ENCODE data around the gene NANOG.
"Not testable (repeated sequence)": the region's sequence is repeated elsewhere in the genome, so short reads cannot be mapped to it uniquely, and the experiment has no call there.

DNA sequence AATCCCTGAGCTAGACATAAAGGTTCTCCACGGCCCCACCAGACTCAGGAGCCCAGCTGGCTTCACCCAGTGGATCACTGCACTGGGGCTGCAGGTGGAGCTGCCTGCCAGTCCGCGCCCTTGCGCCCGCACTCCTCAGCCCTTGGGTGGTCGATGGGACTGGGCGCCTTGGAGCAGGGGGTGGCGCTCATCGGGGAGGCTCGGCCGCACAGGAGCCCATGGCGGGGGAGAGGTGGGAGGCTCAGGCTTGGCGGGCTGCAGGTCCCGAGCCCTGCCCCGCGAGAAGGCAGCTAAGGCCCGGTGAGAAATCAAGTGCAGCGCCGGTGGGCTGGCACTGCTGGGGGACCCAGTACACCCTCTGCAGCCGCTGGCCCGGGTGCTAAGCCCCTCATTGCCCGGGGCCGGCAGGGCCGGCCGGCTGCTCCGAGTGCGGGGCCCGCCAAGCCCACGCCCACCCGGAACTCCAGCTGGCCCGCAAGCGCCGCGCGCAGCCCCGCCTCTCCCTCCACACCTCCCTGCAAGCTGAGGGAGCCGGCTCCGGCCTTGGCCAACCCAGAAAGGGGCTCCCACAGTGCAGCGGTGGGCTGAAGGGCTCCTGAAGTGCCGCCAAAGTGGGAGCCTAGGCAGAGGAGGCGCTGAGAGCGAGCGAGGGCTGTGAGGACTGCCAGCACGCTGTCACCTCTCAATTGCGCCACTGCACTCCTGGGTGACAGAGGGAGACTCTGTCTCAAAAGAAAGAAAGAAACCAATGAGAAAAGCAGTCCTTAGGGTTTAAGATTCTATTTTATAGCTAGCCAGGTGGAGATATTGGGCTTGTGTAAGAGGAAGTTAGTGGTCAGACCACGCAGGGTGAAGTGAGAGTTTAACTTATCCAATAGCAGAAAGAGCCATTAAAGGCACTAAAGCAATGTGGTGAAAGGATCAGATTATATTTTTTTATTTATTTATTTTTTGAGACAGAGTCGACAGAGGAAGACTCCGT lies 37.0 kb upstream of the NANOG start:
- TF ChIP-seq CSDC2 (CRISPR knock-in tag; IDR thresholded peaks at IDR 0.05); ZNF8 (CRISPR knock-in tag; IDR thresholded peaks at IDR 0.05); RARB (CRISPR knock-in tag; IDR thresholded peaks at IDR 0.05); ZC3H10 (CRISPR knock-in tag; IDR thresholded peaks at IDR 0.05); ZFP30 (CRISPR knock-in tag; IDR thresholded peaks at IDR 0.05); OSR1 (CRISPR knock-in tag; IDR thresholded peaks at IDR 0.05); ARNTL (CRISPR knock-in tag; IDR thresholded peaks at IDR 0.05; ENCODE audit: borderline replicate concordance, low read depth); TOX (CRISPR knock-in tag; IDR thresholded peaks at IDR 0.05; ENCODE audit: borderline replicate concordance): not testable (repeated sequence)
- TF ChIP-seq, protein P1, sequence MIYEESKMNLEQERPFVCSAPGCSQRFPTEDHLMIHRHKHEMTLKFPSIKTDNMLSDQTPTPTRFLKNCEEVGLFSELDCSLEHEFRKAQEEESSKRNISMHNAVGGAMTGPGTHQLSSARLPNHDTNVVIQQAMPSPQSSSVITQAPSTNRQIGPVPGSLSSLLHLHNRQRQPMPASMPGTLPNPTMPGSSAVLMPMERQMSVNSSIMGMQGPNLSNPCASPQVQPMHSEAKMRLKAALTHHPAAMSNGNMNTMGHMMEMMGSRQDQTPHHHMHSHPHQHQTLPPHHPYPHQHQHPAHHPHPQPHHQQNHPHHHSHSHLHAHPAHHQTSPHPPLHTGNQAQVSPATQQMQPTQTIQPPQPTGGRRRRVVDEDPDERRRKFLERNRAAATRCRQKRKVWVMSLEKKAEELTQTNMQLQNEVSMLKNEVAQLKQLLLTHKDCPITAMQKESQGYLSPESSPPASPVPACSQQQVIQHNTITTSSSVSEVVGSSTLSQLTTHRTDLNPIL (CRISPR knock-in tag; IDR thresholded peaks at IDR 0.05; ENCODE audit: low read depth) = not testable (repeated sequence)
- TF ChIP-seq, protein P2, sequence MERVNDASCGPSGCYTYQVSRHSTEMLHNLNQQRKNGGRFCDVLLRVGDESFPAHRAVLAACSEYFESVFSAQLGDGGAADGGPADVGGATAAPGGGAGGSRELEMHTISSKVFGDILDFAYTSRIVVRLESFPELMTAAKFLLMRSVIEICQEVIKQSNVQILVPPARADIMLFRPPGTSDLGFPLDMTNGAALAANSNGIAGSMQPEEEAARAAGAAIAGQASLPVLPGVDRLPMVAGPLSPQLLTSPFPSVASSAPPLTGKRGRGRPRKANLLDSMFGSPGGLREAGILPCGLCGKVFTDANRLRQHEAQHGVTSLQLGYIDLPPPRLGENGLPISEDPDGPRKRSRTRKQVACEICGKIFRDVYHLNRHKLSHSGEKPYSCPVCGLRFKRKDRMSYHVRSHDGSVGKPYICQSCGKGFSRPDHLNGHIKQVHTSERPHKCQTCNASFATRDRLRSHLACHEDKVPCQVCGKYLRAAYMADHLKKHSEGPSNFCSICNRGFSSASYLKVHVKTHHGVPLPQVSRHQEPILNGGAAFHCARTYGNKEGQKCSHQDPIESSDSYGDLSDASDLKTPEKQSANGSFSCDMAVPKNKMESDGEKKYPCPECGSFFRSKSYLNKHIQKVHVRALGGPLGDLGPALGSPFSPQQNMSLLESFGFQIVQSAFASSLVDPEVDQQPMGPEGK (CRISPR knock-in tag; IDR thresholded peaks at IDR 0.05; ENCODE audit: borderline replicate concordance) = not testable (repeated sequence)
- TF ChIP-seq, protein P3, sequence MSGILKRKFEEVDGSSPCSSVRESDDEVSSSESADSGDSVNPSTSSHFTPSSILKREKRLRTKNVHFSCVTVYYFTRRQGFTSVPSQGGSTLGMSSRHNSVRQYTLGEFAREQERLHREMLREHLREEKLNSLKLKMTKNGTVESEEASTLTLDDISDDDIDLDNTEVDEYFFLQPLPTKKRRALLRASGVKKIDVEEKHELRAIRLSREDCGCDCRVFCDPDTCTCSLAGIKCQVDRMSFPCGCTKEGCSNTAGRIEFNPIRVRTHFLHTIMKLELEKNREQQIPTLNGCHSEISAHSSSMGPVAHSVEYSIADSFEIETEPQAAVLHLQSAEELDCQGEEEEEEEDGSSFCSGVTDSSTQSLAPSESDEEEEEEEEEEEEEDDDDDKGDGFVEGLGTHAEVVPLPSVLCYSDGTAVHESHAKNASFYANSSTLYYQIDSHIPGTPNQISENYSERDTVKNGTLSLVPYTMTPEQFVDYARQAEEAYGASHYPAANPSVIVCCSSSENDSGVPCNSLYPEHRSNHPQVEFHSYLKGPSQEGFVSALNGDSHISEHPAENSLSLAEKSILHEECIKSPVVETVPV (CRISPR knock-in tag; IDR thresholded peaks at IDR 0.05) = not testable (repeated sequence)
- TF ChIP-seq, protein P4, sequence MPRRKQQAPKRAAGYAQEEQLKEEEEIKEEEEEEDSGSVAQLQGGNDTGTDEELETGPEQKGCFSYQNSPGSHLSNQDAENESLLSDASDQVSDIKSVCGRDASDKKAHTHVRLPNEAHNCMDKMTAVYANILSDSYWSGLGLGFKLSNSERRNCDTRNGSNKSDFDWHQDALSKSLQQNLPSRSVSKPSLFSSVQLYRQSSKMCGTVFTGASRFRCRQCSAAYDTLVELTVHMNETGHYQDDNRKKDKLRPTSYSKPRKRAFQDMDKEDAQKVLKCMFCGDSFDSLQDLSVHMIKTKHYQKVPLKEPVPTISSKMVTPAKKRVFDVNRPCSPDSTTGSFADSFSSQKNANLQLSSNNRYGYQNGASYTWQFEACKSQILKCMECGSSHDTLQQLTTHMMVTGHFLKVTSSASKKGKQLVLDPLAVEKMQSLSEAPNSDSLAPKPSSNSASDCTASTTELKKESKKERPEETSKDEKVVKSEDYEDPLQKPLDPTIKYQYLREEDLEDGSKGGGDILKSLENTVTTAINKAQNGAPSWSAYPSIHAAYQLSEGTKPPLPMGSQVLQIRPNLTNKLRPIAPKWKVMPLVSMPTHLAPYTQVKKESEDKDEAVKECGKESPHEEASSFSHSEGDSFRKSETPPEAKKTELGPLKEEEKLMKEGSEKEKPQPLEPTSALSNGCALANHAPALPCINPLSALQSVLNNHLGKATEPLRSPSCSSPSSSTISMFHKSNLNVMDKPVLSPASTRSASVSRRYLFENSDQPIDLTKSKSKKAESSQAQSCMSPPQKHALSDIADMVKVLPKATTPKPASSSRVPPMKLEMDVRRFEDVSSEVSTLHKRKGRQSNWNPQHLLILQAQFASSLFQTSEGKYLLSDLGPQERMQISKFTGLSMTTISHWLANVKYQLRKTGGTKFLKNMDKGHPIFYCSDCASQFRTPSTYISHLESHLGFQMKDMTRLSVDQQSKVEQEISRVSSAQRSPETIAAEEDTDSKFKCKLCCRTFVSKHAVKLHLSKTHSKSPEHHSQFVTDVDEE (CRISPR knock-in tag; IDR thresholded peaks at IDR 0.05) = not testable (repeated sequence)

Measured in SK-N-SH treated with all-trans-retinoic acid at 6 μM for 48 hours (cell line).